ENCODE data around the gene TMEM245.

GRCh38 chr9:109114670-109115069 lies 5.1 kb downstream of the TMEM245 start:
- TF ChIP-seq SRF (IDR thresholded peaks at IDR 0.05; ENCODE audit: low read depth): no peak
- TF ChIP-seq POLR2A (IDR thresholded peaks at IDR 0.05; ENCODE audit: borderline replicate concordance, extremely low read depth, insufficient read depth, insufficient read length): no peak
- no peak for TF ChIP-seq YY1 (IDR thresholded peaks at IDR 0.05; ENCODE audit: extremely low read depth, insufficient replicate concordance, low read depth, low read length)
- TF ChIP-seq POLR2AphosphoS5 (IDR thresholded peaks at IDR 0.05; ENCODE audit: low read depth, low read length): no peak
- no peak for TF ChIP-seq EZH2phosphoT487 (IDR thresholded peaks at IDR 0.05; ENCODE audit: borderline replicate concordance)
- no peak for TF ChIP-seq CTCF (IDR thresholded peaks at IDR 0.05 in 2 of 3, conservative IDR thresholded peaks at IDR 0.05 in 1 of 3; ENCODE audit: borderline replicate concordance in 1 of 3, insufficient read depth in 1 of 3, low read depth in 2 of 3, low read length in 2 of 3)
- TF ChIP-seq REST (IDR thresholded peaks at IDR 0.05; ENCODE audit: low read depth): no peak
- no peak for TF ChIP-seq ELF1 (IDR thresholded peaks at IDR 0.05; ENCODE audit: borderline replicate concordance, low read depth)
- TF ChIP-seq ZBTB33 (IDR thresholded peaks at IDR 0.05; ENCODE audit: extremely low read depth, insufficient replicate concordance, low read length): no peak
